Mesothelial cell of epicardium (in vitro differentiated cells): ENCODE measurements around the gene STARD10. TPM values are rescaled to one million over a fixed set of nuclear protein-coding genes. Genes with fewer than 3 reads are reported as not detected.
A peak's percentile ranks its signal among the peaks of the same experiment; 100 is the strongest.

Experiments used
- DNase-seq, 2 experiments: peaks; one replicate each; pipeline ENCODE4 v3.0.0; 2021; ENCODE audit warnings: low spot score in 2 of 2; ENCODE audit not compliant: unreplicated experiment in 2 of 2
- H3K27ac Mint-ChIP-seq: 2 replicates; pipeline ENCODE4 v1.8.0; 2021; ENCODE audit warnings: mixed read lengths
- H3K27me3 Mint-ChIP-seq: 2 replicates; pipeline ENCODE4 v1.8.0; 2021; ENCODE audit warnings: low read depth, mixed read lengths
- H3K36me3 Mint-ChIP-seq: 2 replicates; pipeline ENCODE4 v1.8.0; 2021; ENCODE audit warnings: mixed read lengths
- H3K4me1 Mint-ChIP-seq: 2 replicates; pipeline ENCODE4 v1.8.0; 2021; ENCODE audit warnings: mixed read lengths
- H3K4me3 Mint-ChIP-seq: 2 replicates; pipeline ENCODE4 v1.8.0; 2021; ENCODE audit warnings: mild to moderate bottlenecking, moderate library complexity, mixed read lengths
- H3K9me3 Mint-ChIP-seq: 2 replicates; pipeline ENCODE4 v1.8.0; 2021; ENCODE audit warnings: mixed read lengths
- total RNA-seq: library from RNA; stranded (reverse); gene quantifications from 3 replicates; pipeline ENCODE4 v1.2.1, GENCODE V29; 2021
- TF ChIP-seq, protein P1 (sequence below): fragments of 200-600 bp; sonication (generic); IDR thresholded peaks from one replicate; pipeline ENCODE4 v1.5.0; 2021; ENCODE audit warnings: antibody characterized with exemption; ENCODE audit not compliant: unreplicated experiment

The STARD10 gene
- total RNA-seq, 1 donor from 2014 or later: 54.9 TPM

GRCh38 chr11:72737336-72737735 is 56.5 kb downstream of the STARD10 start:
- H3K27me3 Mint-ChIP-seq: no peaks in the 10 kb centered on the region
- H3K4me3 Mint-ChIP-seq: no peak overlapping the region
- no peaks in the 10 kb centered on the region for H3K36me3 Mint-ChIP-seq
- no peaks in the 10 kb centered on the region for H3K9me3 Mint-ChIP-seq
- TF ChIP-seq, protein P1, sequence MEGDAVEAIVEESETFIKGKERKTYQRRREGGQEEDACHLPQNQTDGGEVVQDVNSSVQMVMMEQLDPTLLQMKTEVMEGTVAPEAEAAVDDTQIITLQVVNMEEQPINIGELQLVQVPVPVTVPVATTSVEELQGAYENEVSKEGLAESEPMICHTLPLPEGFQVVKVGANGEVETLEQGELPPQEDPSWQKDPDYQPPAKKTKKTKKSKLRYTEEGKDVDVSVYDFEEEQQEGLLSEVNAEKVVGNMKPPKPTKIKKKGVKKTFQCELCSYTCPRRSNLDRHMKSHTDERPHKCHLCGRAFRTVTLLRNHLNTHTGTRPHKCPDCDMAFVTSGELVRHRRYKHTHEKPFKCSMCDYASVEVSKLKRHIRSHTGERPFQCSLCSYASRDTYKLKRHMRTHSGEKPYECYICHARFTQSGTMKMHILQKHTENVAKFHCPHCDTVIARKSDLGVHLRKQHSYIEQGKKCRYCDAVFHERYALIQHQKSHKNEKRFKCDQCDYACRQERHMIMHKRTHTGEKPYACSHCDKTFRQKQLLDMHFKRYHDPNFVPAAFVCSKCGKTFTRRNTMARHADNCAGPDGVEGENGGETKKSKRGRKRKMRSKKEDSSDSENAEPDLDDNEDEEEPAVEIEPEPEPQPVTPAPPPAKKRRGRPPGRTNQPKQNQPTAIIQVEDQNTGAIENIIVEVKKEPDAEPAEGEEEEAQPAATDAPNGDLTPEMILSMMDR: no peak
- H3K4me1 Mint-ChIP-seq: peaks cover 36% of the 10 kb centered on the region
- H3K27ac Mint-ChIP-seq: no peak overlapping the region
- DNase-seq: no peak

DNA sequence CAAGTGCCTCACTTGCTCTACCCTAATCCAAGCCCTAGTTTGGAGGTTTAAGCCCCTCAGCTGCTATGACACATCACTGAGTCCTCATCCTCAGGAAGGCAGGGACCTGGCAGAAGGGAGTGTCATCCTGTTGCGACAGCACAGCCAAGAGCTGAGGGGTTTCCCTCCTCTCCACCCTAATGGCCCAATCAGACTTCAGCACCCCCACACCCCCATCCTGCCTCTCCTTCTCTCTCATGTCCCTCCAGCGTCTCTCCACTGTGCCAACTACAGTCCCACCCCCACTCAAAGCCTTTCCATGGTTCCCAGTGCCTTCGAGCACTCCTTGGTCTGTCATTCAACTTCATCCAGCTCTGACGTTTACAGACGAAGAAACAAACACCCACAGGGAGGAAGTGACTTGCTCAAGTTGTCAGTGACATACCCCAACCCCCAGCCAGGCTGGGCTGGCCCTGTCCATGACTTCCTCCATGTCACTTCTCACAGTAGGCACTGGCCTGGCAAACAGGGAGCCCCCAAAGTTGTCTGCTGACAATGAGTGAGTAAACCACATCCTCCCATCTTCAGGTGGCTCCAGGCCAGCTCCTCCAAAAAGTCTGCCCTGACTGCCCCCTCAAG is 57.3 kb downstream of the STARD10 start:
- Mint-ChIP-seq H3K27me3 (no peaks in the 10 kb centered on the region), H3K4me3 (no peak overlapping the region), H3K9me3 (peaks cover under 1% of the 10 kb centered on the region), H3K27ac (peak overlapping the region; percentile 88), H3K36me3 (peaks cover under 1% of the 10 kb centered on the region), H3K4me1 (peaks cover 30% of the 10 kb centered on the region)
- no peak for DNase-seq
- TF ChIP-seq, protein P1: no peak

GRCh38 chr11:72735495-72736027 is 58.3 kb downstream of the STARD10 start:
- TF ChIP-seq, protein P1: no peak
- Mint-ChIP-seq H3K27ac (peak overlapping the region; percentile 96), H3K27me3 (no peaks in the 10 kb centered on the region), H3K36me3 (peaks cover 8% of the 10 kb centered on the region), H3K9me3 (peaks cover 4% of the 10 kb centered on the region), H3K4me3 (no peak overlapping the region), H3K4me1 (peaks cover 20% of the 10 kb centered on the region)
- no peak for DNase-seq

GRCh38 chr11:72732329-72732728 is 61.5 kb downstream of the STARD10 start:
- peaks cover 12% of the 10 kb centered on the region for H3K36me3 Mint-ChIP-seq
- peaks cover 21% of the 10 kb centered on the region for H3K4me1 Mint-ChIP-seq
- peaks cover 8% of the 10 kb centered on the region for H3K9me3 Mint-ChIP-seq
- no peaks in the 10 kb centered on the region for H3K27me3 Mint-ChIP-seq
- TF ChIP-seq, protein P1: no peak
- DNase-seq: no peak
- H3K27ac Mint-ChIP-seq: no peak overlapping the region
- H3K4me3 Mint-ChIP-seq: no peak overlapping the region

DNA sequence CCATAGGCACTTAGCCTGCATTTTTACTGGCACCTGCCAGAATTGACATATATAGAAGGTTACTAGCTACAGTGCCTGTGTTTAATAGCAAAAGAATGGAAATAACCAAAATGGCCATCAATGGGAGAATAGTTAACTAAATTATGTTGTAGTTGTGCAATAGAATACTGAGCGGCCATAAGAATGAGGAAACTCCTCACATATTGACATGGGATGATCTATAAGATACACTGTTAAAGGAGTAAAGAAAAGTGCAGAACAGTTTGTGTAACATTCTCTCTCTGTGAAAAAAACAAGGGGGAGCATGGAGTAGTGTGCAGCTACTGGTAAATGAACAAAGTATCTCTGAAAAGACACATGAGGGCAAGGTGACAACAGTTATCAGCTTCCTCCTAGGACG is 63.1 kb downstream of the STARD10 start:
- Mint-ChIP-seq H3K4me3 (no peak overlapping the region), H3K27me3 (no peaks in the 10 kb centered on the region), H3K4me1 (peaks cover 10% of the 10 kb centered on the region), H3K27ac (no peak overlapping the region), H3K36me3 (peaks cover 12% of the 10 kb centered on the region), H3K9me3 (peaks cover 8% of the 10 kb centered on the region)
- TF ChIP-seq, protein P1: no peak
- no peak for DNase-seq
